GM19351 (cell line): Measurements from ENCODE around the gene PBLD.

Experiments used
- ATAC-seq: cut with Tn5 transposase; IDR thresholded peaks from one replicate; pipeline ENCODE4 v1.9.1; 2021; ENCODE audit warnings: mild to moderate bottlenecking, moderate library complexity; ENCODE audit not compliant: unreplicated experiment

PBLD gene

DNA sequence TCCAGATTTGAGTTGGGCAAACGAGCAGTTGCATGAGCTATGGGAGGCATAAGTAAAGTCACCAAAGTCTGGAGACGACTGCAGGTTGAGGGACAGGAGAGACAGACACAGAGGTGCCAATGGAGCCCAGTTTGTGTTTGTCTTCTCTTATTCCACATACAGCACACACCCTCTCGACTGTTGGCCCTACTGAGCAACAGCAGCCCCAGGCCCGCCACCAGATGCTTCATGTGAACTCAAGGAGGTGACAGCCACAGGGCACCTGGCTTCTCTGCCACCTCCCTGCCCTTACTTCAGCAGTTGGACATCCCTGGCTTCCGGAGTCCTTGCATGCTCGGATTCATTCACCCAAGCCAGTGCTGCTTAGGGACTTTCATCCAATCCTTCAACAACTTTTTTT, 94.4 kb downstream of the PBLD start:
- no peak for ATAC-seq

GRCh38 chr10:68237173-68237572, 95.6 kb downstream of the PBLD start:
- no peak for ATAC-seq

- ATAC-seq: no peak
Measured at GRCh38 chr10:68235581-68235980, 97.1 kb downstream of the PBLD start.

DNA sequence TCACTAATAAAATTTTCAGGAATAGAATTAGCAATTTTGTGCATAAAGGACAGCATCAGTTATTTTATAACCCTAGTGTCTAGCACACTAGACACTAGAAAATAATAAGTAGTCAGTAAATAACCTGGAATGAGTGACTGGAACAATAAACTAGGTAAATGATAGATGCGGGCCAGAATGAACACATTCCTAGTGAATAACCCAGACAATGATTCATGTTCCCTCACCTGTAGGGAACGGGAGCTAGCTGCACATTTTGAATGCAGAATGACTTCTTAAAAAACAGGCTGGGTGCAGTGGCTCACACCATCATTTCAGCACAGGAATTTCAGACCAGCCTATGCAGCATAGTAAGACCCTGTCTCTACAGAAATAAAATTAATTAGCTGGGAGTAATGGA, 97.6 kb downstream of the PBLD start:
- no peak for ATAC-seq

- no peak for ATAC-seq
Measured at GRCh38 chr10:68233046-68233445, 99.7 kb downstream of the PBLD start.
